GM23248 (cell line): Measurements from ENCODE around the gene IL4.

Experiments used
- EZH2 ChIP-seq: fragments of 200-600 bp; sonication (generic); IDR thresholded peaks from 2 replicates; pipeline ENCODE4 v1.6.1; 2018; ENCODE audit warnings: antibody characterized with exemption, mild to moderate bottlenecking; ENCODE audit not compliant: insufficient read depth, poor library complexity, severe bottlenecking
- EZH2phosphoT487 ChIP-seq: fragments of 200-600 bp; sonication (generic); IDR thresholded peaks from 2 replicates; pipeline ENCODE4 v1.6.1; 2018; ENCODE audit warnings: antibody characterized with exemption, moderate library complexity, mild to moderate bottlenecking, low read depth; ENCODE audit not compliant: insufficient read depth

DNA sequence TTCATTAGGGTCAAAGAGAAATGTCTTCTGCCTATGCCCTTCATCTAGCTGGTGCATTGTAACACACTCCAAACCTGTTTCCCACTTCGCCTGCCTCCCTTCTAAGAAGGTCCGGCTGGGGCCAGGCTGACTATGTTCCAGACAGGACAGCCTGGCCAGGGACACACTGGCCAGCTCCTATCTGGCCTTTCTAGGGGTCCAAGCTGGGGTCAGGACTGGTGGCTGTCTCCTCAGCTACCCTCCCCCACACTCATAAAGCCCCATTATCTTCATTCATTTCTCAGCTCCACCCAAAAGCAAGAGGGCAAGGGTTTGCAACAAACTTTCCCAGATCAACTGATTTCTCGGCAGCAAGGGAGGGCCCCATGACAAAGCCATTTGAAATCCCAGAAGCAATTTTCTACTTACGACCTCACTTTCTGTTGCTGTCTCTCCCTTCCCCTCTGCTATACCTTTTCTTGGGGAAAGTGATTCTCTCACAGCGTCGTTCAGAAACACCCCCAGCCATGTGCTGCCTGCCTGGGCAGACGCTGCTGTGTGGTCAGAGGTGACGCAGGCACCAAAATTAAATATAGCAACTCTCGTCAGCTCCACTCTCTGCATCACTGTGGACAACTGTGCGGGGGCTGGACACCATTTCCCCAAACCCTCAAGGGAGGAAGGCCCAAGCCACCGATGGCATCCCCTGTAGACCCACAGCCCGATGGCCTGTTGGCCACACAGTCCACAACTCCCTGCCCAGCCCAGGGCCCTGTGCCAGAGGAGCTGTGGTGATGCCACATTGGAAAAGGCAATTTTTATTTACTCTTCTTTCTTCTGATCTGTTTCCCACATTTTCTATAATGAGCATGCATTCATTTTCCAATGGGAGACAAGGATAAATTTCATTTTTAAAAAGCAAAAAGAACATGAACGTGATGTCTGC lies 9.8 kb upstream of the IL4 start:
- TF ChIP-seq EZH2 (no peak), EZH2phosphoT487 (no peak)
